GM10248 (cell line): ENCODE results near the gene KIZ.

Experiments used
- CTCF ChIA-PET: fragments of 300-600 bp; sonication (Branson Sonifier 250); formaldehyde crosslinking; extraction: SDS; loops from one replicate; lab custom pipeline; 2021; ENCODE audit warnings: antibody characterized with exemption; lab: Yijun Ruan, JAX
- POLR2A ChIA-PET: fragments of 350-650 bp; sonication (Branson Sonifier 250); formaldehyde crosslinking; extraction: SDS; loops from one replicate; lab custom pipeline; 2020; ENCODE audit warnings: antibody characterized with exemption; lab: Yijun Ruan, JAX
- DNase-seq: peaks from one replicate; pipeline ENCODE4 v3.0.0; 2012; ENCODE audit errors: extremely low spot score
- TF ChIP-seq, protein P1 (sequence below): IDR thresholded peaks from 2 replicates; pipeline ENCODE4 v1.5.1; 2012; ENCODE audit warnings: mild to moderate bottlenecking, low read depth; ENCODE audit errors: extremely low read depth, missing control alignments, control extremely low read depth

Gene KIZ

DNA sequence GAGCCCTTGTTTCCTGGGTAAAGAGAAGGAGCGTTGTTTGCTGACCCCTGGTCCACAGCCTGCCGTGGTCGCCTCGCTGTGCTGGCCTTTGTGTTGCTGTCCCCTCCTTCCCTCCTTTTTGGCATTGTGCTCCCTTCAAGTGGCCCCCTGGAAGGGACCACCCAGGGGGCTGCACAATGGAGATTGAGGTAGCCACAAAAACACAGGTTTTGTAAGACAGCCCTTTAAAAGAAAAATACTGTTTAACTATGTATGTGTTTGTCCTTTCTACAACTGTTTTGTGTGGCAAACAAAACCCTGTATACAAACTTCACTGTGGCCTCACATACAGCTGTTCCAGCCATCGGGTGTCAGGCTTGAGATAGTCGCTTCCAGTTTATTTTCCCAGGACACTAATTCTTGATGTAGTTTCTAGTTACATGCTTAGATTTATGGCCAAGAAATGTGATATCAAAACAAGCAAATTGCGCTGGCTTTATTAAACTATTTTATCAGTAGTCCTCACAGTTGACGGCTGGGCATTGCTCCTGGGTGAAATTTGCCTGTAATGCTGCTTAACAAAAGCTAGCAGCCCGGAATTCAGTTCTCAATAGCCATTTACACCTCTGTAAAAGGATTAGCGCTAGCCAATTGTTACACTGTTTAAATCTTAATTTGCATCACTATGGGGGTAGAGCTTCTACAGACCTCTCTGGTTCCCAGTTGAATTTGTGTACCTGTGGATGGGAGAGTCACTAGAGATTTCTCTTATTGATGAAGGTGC is 64.1 kb downstream of the KIZ start:
- TF ChIP-seq, protein P1, sequence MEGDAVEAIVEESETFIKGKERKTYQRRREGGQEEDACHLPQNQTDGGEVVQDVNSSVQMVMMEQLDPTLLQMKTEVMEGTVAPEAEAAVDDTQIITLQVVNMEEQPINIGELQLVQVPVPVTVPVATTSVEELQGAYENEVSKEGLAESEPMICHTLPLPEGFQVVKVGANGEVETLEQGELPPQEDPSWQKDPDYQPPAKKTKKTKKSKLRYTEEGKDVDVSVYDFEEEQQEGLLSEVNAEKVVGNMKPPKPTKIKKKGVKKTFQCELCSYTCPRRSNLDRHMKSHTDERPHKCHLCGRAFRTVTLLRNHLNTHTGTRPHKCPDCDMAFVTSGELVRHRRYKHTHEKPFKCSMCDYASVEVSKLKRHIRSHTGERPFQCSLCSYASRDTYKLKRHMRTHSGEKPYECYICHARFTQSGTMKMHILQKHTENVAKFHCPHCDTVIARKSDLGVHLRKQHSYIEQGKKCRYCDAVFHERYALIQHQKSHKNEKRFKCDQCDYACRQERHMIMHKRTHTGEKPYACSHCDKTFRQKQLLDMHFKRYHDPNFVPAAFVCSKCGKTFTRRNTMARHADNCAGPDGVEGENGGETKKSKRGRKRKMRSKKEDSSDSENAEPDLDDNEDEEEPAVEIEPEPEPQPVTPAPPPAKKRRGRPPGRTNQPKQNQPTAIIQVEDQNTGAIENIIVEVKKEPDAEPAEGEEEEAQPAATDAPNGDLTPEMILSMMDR, result no peak
- POLR2A ChIA-PET, result no interaction called here
- CTCF ChIA-PET, result no interaction called here
- DNase-seq, result no peak

DNA sequence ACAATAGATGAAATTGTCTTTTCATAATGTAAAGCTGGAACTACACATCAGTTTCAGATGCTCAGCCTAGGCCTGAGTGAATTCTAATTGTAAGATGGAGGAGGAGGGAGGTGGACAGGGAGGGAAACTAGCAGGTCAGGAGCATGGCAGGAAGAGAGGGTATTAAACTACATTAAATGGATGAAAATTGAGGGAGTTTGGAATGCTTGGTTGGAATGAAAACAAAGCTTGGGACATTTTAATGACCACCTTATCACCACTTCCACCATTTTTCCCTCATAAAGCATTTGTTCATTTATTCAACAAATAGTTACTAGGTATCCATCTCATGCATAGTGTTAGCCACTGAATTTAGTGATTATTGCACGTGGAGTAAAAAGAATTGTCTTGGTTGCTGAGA is 65.0 kb downstream of the KIZ start:
- no peak for DNase-seq
- POLR2A ChIA-PET, result no interaction called here
- CTCF ChIA-PET, result no interaction called here
- TF ChIP-seq, protein P1, result no peak

DNA sequence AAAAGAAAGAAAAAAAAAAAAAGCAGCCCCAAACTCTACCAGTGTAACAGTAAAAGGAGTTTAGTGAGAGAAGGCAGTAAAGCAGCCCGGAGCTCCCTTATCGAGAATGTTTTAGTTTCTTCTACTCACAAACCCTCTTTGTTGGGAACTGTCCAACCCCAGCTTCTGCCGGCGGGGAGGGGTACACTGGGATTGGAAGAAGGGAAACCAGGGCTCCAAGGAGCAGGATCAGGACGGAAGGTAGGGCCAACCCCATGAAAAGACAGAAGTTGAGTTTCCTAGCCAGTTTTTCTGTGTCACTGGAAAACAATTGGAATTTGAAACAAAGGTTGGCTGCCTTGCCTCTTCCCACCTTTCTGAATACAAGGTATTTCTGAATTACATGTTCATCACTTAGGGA is 66.0 kb downstream of the KIZ start:
- DNase-seq, result no peak
- TF ChIP-seq, protein P1, result no peak
- ChIA-PET POLR2A (no interaction called here), CTCF (no interaction called here)

DNA sequence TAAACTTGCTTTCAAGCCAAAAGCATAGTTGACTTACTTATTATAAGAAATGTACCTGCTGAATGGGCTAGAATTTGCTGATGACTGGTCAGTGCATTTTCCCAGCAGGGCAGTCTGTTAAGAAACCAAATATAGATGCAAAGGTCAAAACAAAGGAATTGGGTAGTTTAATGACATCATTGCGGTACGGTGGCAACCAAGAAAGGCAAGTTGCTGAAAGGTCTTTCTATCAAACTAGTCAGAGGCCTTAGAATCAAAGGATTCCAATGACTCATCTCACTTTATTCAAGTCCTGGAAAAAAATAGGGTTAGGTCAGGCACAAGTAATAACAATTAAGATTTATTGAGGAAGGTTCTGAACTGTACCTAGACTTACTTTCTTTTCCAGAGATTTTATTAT is 76.4 kb downstream of the KIZ start:
- TF ChIP-seq, protein P1, result no peak
- DNase-seq, result no peak
- POLR2A ChIA-PET, result no interaction called here
- CTCF ChIA-PET, result interaction anchor here (1.0 to 2.0 kb wide), 3 partner anchors 19 to 371 kb away, joined by 3 to 5 read pairs (median 3); no protein-coding TSS in a partner anchor

DNA sequence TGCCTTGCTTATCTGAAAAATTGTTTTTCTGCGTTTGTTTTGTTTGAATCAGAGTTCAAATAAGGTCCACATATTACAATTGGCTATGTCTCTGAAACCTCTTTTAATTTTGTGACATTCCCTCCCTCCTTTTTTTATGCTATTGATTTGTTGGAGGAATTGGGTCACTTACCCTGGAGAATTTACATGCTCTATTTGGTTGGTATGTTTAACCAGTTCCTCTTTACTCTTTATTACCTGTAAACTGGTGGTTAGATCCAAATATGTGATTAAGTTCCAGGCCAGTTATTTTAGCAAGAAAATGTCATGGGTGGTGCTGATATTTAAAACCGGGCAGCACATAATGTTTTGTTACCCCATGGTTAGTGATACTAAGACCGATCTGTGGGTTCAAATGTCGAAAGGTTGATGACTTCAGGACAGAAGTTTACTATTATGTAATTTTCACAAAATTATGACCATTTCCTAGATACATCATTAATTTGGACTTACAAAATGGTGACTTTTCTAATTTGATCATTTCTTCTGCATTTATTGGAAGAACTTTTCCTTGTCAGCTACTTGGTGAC is 77.3 kb downstream of the KIZ start:
- POLR2A ChIA-PET, result no interaction called here
- CTCF ChIA-PET, result no interaction called here
- TF ChIP-seq, protein P1, result no peak
- DNase-seq, result no peak

DNA sequence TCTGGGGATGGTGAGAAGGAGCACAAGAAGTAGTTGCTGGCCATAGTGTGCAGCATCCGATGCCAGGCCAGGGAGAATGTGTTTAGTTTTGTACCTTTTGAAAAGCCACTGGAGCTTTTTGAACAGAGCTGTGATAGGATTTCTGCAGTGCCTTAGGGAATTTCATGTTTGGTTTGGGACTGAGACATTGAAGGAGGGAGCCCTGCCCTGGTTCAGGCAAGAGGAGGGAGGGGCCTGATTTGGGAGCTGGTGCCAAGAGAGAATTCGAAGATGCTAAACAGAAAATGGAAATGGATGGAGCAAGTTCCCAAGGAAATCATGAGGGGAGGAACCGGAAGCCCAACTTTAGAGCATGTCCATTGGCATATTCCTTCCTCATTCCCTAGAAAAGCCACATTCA is 80.7 kb downstream of the KIZ start:
- no peak for DNase-seq
- CTCF ChIA-PET, result no interaction called here
- POLR2A ChIA-PET, result no interaction called here
- TF ChIP-seq, protein P1, result no peak
